ENCODE results near the gene ITGA3. TPM values are rescaled to one million over a fixed set of nuclear protein-coding genes. Genes with fewer than 3 reads are reported as not detected.
A peak's percentile ranks its signal among the peaks of the same experiment; 100 is the strongest.

The ITGA3 gene
- total and polyA plus RNA-seq, 2 experiments from 2014 or later: 105 to 330 TPM

DNA sequence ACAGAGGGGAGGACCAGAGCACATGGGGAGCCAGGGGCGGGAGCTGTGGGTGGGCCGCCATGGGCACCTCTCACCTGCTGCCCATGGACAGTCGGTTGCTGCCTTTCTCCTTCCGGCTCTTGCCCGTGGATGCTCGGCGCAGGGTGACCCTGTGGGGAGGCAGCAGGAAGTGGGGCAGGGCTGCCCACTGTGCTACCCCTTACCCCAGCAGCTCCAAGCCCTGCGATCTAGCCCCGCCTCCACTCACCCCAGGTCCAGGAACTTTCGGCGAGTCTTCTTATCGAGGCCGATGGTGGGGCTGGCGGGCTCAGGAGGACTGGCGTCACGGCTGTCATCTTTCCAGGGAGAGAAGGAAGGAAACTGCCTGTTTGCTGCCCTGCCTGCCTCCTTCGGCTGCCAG is 59.8 kb downstream of the ITGA3 start:
- Histone ChIP-seq H3K27ac (no peak overlapping the region), H3K9ac (no peak overlapping the region), H3K36me3 (ENCODE audit: low read depth) (no peaks in the 10 kb centered on the region), H3K4me2 (ENCODE audit: unreplicated experiment) (no peak overlapping the region), H3F3A (ENCODE audit: insufficient read depth) (no peaks in the 10 kb centered on the region; the same call in 1 of the 2 replicates), H3K4me3 (no peak overlapping the region), H3K9me2 (ENCODE audit: insufficient read depth) (no peaks in the 10 kb centered on the region), H3K79me2 (ENCODE audit: insufficient read depth) (no peaks in the 10 kb centered on the region), H2AFZ (no peak overlapping the region), H3K27me3 (replicated peaks; ENCODE audit: insufficient read depth) (no peaks in the 10 kb centered on the region), H4K20me1 (ENCODE audit: insufficient read depth) (no peaks in the 10 kb centered on the region), H3K9me3 (ENCODE audit: low read depth) (no peaks in the 10 kb centered on the region), H3K4me1 (ENCODE audit: insufficient read depth) (no peaks in the 10 kb centered on the region)
- TF ChIP-seq EZH2phosphoT487 (IDR thresholded peaks at IDR 0.05; ENCODE audit: insufficient read depth, low read depth) (no peak), EZH2 (IDR thresholded peaks at IDR 0.05; ENCODE audit: insufficient read depth, poor library complexity, severe bottlenecking) (no peak)
- 75 to 81% methylated on average over 16 to 17 of the region's 17 CpGs for WGBS, 2 experiments (ENCODE audit: low coverage in 1 of 2, low lambda C conversion rate in 2 of 2, missing lambda C conversion rate in 2 of 2)
- in situ Hi-C loops (cut with MboI): no loop called here
- DNase-seq: no peak

DNA sequence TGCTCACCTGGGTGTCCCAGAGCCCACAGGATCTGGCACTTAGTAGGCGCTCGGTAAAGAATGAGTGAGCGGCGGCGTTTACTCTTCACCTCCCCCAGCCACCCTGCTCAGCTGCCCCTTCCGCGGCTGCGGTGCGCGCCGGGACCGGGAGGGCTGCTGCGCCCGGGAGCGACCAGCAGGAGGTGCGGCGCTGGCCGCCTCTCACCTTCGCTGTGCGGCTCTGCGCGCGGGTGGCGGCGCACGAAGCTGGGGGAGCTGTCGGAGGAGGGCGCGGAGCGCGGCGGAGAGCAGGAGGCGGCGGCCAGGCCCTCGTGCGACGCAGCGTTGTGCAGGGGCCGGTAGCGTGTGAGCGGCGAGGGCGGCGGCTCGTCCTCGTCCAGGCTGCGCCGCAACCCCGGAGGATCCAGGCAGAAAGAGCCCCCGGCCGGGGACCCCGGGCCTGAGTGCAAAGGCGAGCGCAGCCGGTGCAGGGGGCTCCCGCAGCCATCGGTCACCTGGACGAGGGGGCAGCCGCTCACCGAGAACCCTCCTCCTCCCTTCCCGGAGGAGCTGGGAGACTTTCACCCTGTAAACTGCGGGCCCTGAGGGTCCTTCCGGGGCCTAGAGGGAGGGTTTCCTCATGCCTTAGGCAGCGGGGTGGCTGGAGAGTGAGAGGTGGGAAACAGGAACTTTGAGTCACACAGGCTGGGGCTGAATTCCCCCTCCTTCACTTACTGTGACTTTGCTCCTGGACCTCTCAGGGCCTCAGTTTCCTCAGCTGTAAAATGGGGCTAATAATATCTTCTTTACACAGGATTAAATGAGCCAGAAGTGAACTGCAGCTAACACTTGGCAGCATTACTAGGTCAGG is 61.5 kb downstream of the ITGA3 start:
- Histone ChIP-seq H3K4me3 (peak overlapping the region; percentile 16; the same call in 1 of the 2 replicates), H4K20me1 (ENCODE audit: insufficient read depth) (no peaks in the 10 kb centered on the region), H3K9me3 (ENCODE audit: low read depth) (no peaks in the 10 kb centered on the region), H3K4me1 (ENCODE audit: insufficient read depth) (no peaks in the 10 kb centered on the region), H3K36me3 (ENCODE audit: low read depth) (no peaks in the 10 kb centered on the region), H3K27ac (no peak overlapping the region), H3K9me2 (ENCODE audit: insufficient read depth) (no peaks in the 10 kb centered on the region), H3K79me2 (ENCODE audit: insufficient read depth) (no peaks in the 10 kb centered on the region), H2AFZ (peak overlapping the region; percentile 29; the same call in 1 of the 2 replicates), H3K4me2 (ENCODE audit: unreplicated experiment) (peak overlapping the region; percentile 50), H3K9ac (no peak overlapping the region), H3F3A (ENCODE audit: insufficient read depth) (no peaks in the 10 kb centered on the region; the same call in 1 of the 2 replicates), H3K27me3 (replicated peaks; ENCODE audit: insufficient read depth) (no peaks in the 10 kb centered on the region)
- in situ Hi-C loops (cut with MboI): no loop called here
- DNase-seq: peak; percentile 84
- no peak for TF ChIP-seq EZH2phosphoT487 (IDR thresholded peaks at IDR 0.05; ENCODE audit: insufficient read depth, low read depth)
- TF ChIP-seq EZH2 (IDR thresholded peaks at IDR 0.05; ENCODE audit: insufficient read depth, poor library complexity, severe bottlenecking): no peak
- WGBS, 2 experiments (ENCODE audit: low coverage in 1 of 2, low lambda C conversion rate in 2 of 2, missing lambda C conversion rate in 2 of 2): 15 to 18% methylated on average over 50 to 54 of the region's 64 CpGs

DNA sequence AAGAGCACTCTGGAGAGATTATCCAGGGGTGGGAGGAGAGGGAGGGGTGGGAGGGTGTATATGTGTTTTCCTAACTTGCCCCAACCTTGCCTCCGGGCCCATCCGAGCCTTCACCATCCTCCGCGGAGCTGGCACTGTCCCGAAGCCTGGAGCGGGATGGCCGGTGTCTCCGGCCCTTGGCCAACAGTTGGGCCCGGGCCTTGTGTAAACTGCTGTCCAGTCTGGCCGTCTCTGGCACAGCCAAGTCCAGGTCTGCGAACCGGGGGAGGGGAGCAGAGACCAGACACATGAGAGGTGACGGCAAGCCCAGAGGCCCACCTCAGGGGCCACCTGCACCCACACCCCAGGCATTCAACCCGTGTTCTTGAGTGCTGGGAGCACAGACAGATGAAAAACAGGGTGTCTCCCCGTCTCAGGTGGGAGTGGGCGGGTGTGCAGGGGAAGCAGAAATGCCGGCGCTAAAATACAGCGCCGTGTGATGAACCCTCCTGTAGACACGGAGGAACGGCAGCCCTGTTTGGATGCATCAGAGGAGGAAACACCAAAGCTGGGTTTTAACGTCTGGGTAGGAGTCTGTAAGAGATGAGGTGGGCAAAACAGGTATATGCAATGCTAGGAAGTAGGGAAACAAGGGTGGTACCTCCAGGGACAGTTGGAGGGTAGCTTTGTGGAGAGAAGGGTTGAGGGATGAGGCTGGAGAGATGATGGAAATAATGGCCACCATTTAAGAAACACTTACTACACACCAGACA is 62.3 kb downstream of the ITGA3 start:
- H2AFZ ChIP-seq: no peak overlapping the region
- TF ChIP-seq EZH2phosphoT487 (IDR thresholded peaks at IDR 0.05; ENCODE audit: insufficient read depth, low read depth) (no peak), EZH2 (IDR thresholded peaks at IDR 0.05; ENCODE audit: insufficient read depth, poor library complexity, severe bottlenecking) (no peak)
- no peaks in the 10 kb centered on the region for H3K27me3 ChIP-seq (replicated peaks; ENCODE audit: insufficient read depth)
- in situ Hi-C loops (cut with MboI): no loop called here
- no peak overlapping the region for H3K4me2 ChIP-seq (ENCODE audit: unreplicated experiment)
- H3K9me2 ChIP-seq (ENCODE audit: insufficient read depth): no peaks in the 10 kb centered on the region
- no peak overlapping the region for H3K9ac ChIP-seq
- no peak overlapping the region for H3K4me3 ChIP-seq
- H3K27ac ChIP-seq: no peak overlapping the region
- H3F3A ChIP-seq (ENCODE audit: insufficient read depth): no peaks in the 10 kb centered on the region; the same call in 1 of the 2 replicates
- H4K20me1 ChIP-seq (ENCODE audit: insufficient read depth): no peaks in the 10 kb centered on the region
- no peaks in the 10 kb centered on the region for H3K79me2 ChIP-seq (ENCODE audit: insufficient read depth)
- DNase-seq: no peak
- no peaks in the 10 kb centered on the region for H3K4me1 ChIP-seq (ENCODE audit: insufficient read depth)
- H3K9me3 ChIP-seq (ENCODE audit: low read depth): no peaks in the 10 kb centered on the region
- WGBS, 2 experiments (ENCODE audit: low coverage in 1 of 2, low lambda C conversion rate in 2 of 2, missing lambda C conversion rate in 2 of 2): 87 to 92% methylated on average over 13 to 22 of the region's 23 CpGs
- H3K36me3 ChIP-seq (ENCODE audit: low read depth): no peaks in the 10 kb centered on the region

DNA sequence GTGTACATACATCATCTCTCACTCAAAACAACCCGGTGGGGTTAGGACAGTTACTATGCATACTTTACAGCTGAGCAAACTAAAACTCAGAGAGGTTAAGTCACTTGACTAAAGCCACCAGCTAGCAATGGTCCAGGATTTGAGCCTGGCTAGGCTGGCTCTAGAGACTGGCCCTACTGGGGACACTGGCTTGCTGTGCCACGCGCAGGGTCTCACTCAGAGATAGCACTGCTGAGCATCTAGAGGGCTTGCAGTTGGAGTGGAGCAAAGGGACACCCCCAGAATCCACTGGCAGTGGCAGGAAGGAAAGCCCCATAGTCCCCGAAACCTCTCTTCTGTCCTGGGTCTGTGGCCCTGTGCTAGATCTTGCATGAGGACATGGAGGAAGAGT is 62.9 kb downstream of the ITGA3 start:
- DNase-seq: no peak
- Histone ChIP-seq H3K9me3 (ENCODE audit: low read depth) (no peaks in the 10 kb centered on the region), H3K27ac (no peak overlapping the region), H3K79me2 (ENCODE audit: insufficient read depth) (no peaks in the 10 kb centered on the region), H3K4me2 (ENCODE audit: unreplicated experiment) (no peak overlapping the region), H3K36me3 (ENCODE audit: low read depth) (no peaks in the 10 kb centered on the region), H4K20me1 (ENCODE audit: insufficient read depth) (no peaks in the 10 kb centered on the region), H2AFZ (no peak overlapping the region), H3K4me3 (no peak overlapping the region), H3K9ac (no peak overlapping the region), H3K27me3 (replicated peaks; ENCODE audit: insufficient read depth) (no peaks in the 10 kb centered on the region), H3F3A (ENCODE audit: insufficient read depth) (no peaks in the 10 kb centered on the region; the same call in 1 of the 2 replicates), H3K9me2 (ENCODE audit: insufficient read depth) (no peaks in the 10 kb centered on the region), H3K4me1 (ENCODE audit: insufficient read depth) (no peaks in the 10 kb centered on the region)
- in situ Hi-C loops (cut with MboI): no loop called here
- TF ChIP-seq EZH2phosphoT487 (IDR thresholded peaks at IDR 0.05; ENCODE audit: insufficient read depth, low read depth) (no peak), EZH2 (IDR thresholded peaks at IDR 0.05; ENCODE audit: insufficient read depth, poor library complexity, severe bottlenecking) (no peak)
- 94 to 97% methylated on average over 4 of the region's 4 CpGs for WGBS, 2 experiments (ENCODE audit: low coverage in 1 of 2, low lambda C conversion rate in 2 of 2, missing lambda C conversion rate in 2 of 2)
